BJ (cell line): ENCODE results near the gene EXOSC3. TPM values are rescaled to one million over a fixed set of nuclear protein-coding genes. Genes with fewer than 3 reads are reported as not detected.
"Not testable (repeated sequence)": the region's sequence is repeated elsewhere in the genome, so short reads cannot be mapped to it uniquely, and the experiment has no call there.

Source experiments
- CTCF ChIA-PET: fragments of 350-600 bp; formaldehyde crosslinking; extraction: SDS; loops from one replicate; lab custom pipeline; 2021; ENCODE audit warnings: antibody characterized with exemption, inconsistent platforms; lab: Yijun Ruan, JAX
- POLR2A ChIA-PET: fragments of 300-600 bp; sonication (Branson Sonifier 250); formaldehyde crosslinking; extraction: SDS; loops from one replicate; lab custom pipeline; 2021; ENCODE audit warnings: antibody characterized with exemption; lab: Charles Lee
- DNase-seq: peaks from one replicate; pipeline ENCODE4 v3.0.0-alpha.2; 2011; ENCODE audit warnings: low read depth
- H3K27me3 ChIP-seq: 2 replicates; pipeline ENCODE4 v1.6.0; 2011; ENCODE audit warnings: low read length; ENCODE audit not compliant: control insufficient read depth, insufficient read depth
- H3K36me3 ChIP-seq: 2 replicates; pipeline ENCODE4 v1.5.1; 2011; ENCODE audit warnings: low read length; ENCODE audit not compliant: control insufficient read depth, insufficient read depth
- H3K4me3 ChIP-seq: 2 replicates; pipeline ENCODE4 v1.5.1; 2011; ENCODE audit warnings: low read depth, mild to moderate bottlenecking, control low read depth, low read length
- CTCF ChIP-seq: IDR thresholded peaks from 2 replicates; pipeline ENCODE4 v1.5.1; 2011; ENCODE audit warnings: low read depth, mild to moderate bottlenecking, control low read depth, inconsistent platforms, low read length, moderate library complexity; ENCODE audit not compliant: insufficient read depth
- polyA plus RNA-seq: library from polyadenylated mRNA; depleted of rRNA; stranded (reverse); fragments of >200 nt; gene quantifications from 2 replicates; pipeline ENCODE4 v1.2.3, GENCODE V29; 2011

The EXOSC3 gene
- polyA plus RNA-seq, 1 experiment: 14.2 TPM

GRCh38 chr9:37812773-37813379 is 28.0 kb upstream of the EXOSC3 start:
- CTCF ChIA-PET: interaction anchor here (0.6 to 1.6 kb wide), 2 partner anchors 11 to 1309 kb away, joined by 3 to 4 read pairs; no protein-coding TSS in a partner anchor
- POLR2A ChIA-PET: interaction anchor here (0.6 kb wide), 1 partner anchor 9 kb away, joined by 3 read pairs; no protein-coding TSS in a partner anchor

GRCh38 chr9:37811906-37812476 is 27.1 kb upstream of the EXOSC3 start:
- POLR2A ChIA-PET: interaction anchor here (0.6 kb wide), 1 partner anchor 9 kb away, joined by 3 read pairs; no protein-coding TSS in a partner anchor

More at GRCh38 chr9:37812773-37813379, 28.0 kb upstream of the EXOSC3 start:
- H3K36me3 ChIP-seq: no peaks in the 10 kb centered on the region
- no peak overlapping the region for H3K4me3 ChIP-seq
- DNase-seq: no peak
- no peaks in the 10 kb centered on the region for H3K27me3 ChIP-seq
- TF ChIP-seq CTCF: no peak

GRCh38 chr9:37809676-37810075 is 24.8 kb upstream of the EXOSC3 start:
- H3K4me3 ChIP-seq, POLR2A ChIA-PET, CTCF ChIA-PET, H3K36me3 ChIP-seq, DNase-seq, H3K27me3 ChIP-seq: not testable (repeated sequence)

More at GRCh38 chr9:37811906-37812476, 27.1 kb upstream of the EXOSC3 start:
- CTCF ChIA-PET: interaction anchor here (0.6 to 1.6 kb wide), 3 partner anchors 11 to 1308 kb away, joined by 3 to 4 read pairs (median 3); no protein-coding TSS in a partner anchor
- TF ChIP-seq CTCF: no peak
- no peaks in the 10 kb centered on the region for H3K27me3 ChIP-seq
- H3K4me3 ChIP-seq: no peak overlapping the region
- no peaks in the 10 kb centered on the region for H3K36me3 ChIP-seq
- no peak for DNase-seq

GRCh38 chr9:37806271-37806670 is 21.4 kb upstream of the EXOSC3 start:
- Histone ChIP-seq H3K36me3 (no peaks in the 10 kb centered on the region), H3K27me3 (no peaks in the 10 kb centered on the region), H3K4me3 (no peak overlapping the region)
- no peak for TF ChIP-seq CTCF
- CTCF ChIA-PET: no interaction called here
- DNase-seq: no peak
- POLR2A ChIA-PET: no interaction called here

GRCh38 chr9:37801959-37802711 is 17.3 kb upstream of the EXOSC3 start:
- peak overlapping the region; percentile 55 for H3K4me3 ChIP-seq
- no peaks in the 10 kb centered on the region for H3K27me3 ChIP-seq
- TF ChIP-seq CTCF: no peak
- ChIA-PET POLR2A (interaction anchor here (0.6 kb wide), 1 partner anchor 306 kb away, joined by 3 read pairs; no protein-coding TSS in a partner anchor), CTCF (interaction anchor here (1.0 kb wide), 1 partner anchor 10 kb away, joined by 4 read pairs; no protein-coding TSS in a partner anchor)
- DNase-seq: no peak
- H3K36me3 ChIP-seq: no peaks in the 10 kb centered on the region
